Measurements from ENCODE around the gene MTHFD2L.

DNA sequence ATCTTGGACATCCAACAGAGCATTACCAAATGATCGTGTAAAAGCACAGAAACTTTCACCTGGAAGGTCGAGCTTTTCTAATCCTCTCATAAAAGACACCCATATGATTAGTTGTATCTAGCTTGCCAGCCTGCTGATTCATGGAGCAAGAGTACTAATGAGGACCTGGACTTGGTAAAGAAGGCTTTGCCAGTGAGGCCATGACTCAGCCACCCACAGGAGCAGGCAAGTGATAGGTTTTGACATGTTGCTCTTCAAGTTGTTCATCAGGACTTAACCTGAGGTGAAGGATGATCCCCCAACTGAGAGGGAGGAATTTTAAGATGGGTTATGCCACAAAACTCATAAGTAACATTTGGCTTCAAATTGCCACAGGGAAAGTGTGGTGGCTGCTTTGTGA lies 125.7 kb downstream of the MTHFD2L start:
- TF ChIP-seq, protein P1, sequence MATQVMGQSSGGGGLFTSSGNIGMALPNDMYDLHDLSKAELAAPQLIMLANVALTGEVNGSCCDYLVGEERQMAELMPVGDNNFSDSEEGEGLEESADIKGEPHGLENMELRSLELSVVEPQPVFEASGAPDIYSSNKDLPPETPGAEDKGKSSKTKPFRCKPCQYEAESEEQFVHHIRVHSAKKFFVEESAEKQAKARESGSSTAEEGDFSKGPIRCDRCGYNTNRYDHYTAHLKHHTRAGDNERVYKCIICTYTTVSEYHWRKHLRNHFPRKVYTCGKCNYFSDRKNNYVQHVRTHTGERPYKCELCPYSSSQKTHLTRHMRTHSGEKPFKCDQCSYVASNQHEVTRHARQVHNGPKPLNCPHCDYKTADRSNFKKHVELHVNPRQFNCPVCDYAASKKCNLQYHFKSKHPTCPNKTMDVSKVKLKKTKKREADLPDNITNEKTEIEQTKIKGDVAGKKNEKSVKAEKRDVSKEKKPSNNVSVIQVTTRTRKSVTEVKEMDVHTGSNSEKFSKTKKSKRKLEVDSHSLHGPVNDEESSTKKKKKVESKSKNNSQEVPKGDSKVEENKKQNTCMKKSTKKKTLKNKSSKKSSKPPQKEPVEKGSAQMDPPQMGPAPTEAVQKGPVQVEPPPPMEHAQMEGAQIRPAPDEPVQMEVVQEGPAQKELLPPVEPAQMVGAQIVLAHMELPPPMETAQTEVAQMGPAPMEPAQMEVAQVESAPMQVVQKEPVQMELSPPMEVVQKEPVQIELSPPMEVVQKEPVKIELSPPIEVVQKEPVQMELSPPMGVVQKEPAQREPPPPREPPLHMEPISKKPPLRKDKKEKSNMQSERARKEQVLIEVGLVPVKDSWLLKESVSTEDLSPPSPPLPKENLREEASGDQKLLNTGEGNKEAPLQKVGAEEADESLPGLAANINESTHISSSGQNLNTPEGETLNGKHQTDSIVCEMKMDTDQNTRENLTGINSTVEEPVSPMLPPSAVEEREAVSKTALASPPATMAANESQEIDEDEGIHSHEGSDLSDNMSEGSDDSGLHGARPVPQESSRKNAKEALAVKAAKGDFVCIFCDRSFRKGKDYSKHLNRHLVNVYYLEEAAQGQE (IDR thresholded peaks at IDR 0.05; ENCODE audit: low read depth), result no peak
- TF ChIP-seq, protein P2, sequence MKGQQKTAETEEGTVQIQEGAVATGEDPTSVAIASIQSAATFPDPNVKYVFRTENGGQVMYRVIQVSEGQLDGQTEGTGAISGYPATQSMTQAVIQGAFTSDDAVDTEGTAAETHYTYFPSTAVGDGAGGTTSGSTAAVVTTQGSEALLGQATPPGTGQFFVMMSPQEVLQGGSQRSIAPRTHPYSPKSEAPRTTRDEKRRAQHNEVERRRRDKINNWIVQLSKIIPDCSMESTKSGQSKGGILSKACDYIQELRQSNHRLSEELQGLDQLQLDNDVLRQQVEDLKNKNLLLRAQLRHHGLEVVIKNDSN (IDR thresholded peaks at IDR 0.05), result no peak
- TF ChIP-seq RAD21 (IDR thresholded peaks at IDR 0.05; ENCODE audit: low read depth) (no peak), EP300 (IDR thresholded peaks at IDR 0.05; ENCODE audit: borderline replicate concordance) (no peak), TEAD4 (IDR thresholded peaks at IDR 0.05) (no peak), YY1 (IDR thresholded peaks at IDR 0.05; ENCODE audit: low read depth) (no peak), CREB1 (IDR thresholded peaks at IDR 0.05; ENCODE audit: low read depth) (no peak)
- TF ChIP-seq, protein P3, sequence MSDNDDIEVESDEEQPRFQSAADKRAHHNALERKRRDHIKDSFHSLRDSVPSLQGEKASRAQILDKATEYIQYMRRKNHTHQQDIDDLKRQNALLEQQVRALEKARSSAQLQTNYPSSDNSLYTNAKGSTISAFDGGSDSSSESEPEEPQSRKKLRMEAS (IDR thresholded peaks at IDR 0.05), result no peak

Data from Ishikawa (cell line).